K562 (cell line): ENCODE results near the gene PLPPR1. TPM values are rescaled to one million over a fixed set of nuclear protein-coding genes. Genes with fewer than 3 reads are reported as not detected.

ENCODE experiments used
- ATAC-seq: fragments of 200-7000 bp; cut with Tn5 transposase; 3 replicates; pipeline ENCODE4 v1.9.1; 2020; ENCODE audit warnings: moderate library complexity
- BruUV-seq: library from RNA; stranded (reverse); fragments of 400-500 nt; replicated peaks from 2 replicates; lab custom pipeline; 2021; lab: Mats Ljungman, UMichigan
- CTCF ChIA-PET: fragments of 300-600 bp; formaldehyde crosslinking; extraction: SDS; loops from one replicate; lab custom pipeline; 2021; ENCODE audit warnings: low intra/inter-chr PET ratio; lab: Yijun Ruan, JAX
- POLR2A ChIA-PET: fragments of 300-600, 350-650 bp; sonication (Branson Sonifier 250); formaldehyde crosslinking; extraction: SDS; loops from one replicate; lab custom pipeline; 2021; ENCODE audit warnings: antibody characterized with exemption, inconsistent platforms; lab: Yijun Ruan, JAX
- DNase-seq, 4 experiments: peaks; one replicate each; pipeline versions ENCODE4 v3.0.0 to v3.0.0-alpha.2; 2011 to 2018; ENCODE audit warnings: low spot score in 3 of 4, mixed read lengths in 3 of 4; ENCODE audit errors: extremely low read depth in 1 of 4
- FAIRE-seq: peaks from 2 replicates; lab custom pipeline; 2011; peaks lifted over from hg19 to GRCh38; lab: Jason Lieb, UNC
- H2AFZ ChIP-seq: 2 replicates; pipeline ENCODE4 v1.6.0; 2011; ENCODE audit warnings: low read depth, low read length, control low read depth, inconsistent platforms
- H3K27ac ChIP-seq: fragments of 200-600 bp; 3 replicates; pipeline ENCODE4 v1.8.0; 2011; ENCODE audit warnings: low read depth, mild to moderate bottlenecking, control low read depth, inconsistent platforms, low read length, moderate library complexity, mixed read lengths; ENCODE audit errors: extremely low read depth
- H3K27me3 ChIP-seq, 2 experiments: fragments of 300-600 bp in 1 of 2; 2 replicates in 1 of 2; 3 replicates in 1 of 2; pipeline versions ENCODE4 v1.6.0 to v1.8.0; 2011; ENCODE audit warnings: inconsistent platforms in 2 of 2, low read length in 2 of 2, mild to moderate bottlenecking in 1 of 2, mixed read lengths in 1 of 2, moderate library complexity in 1 of 2; ENCODE audit not compliant: control insufficient read depth in 2 of 2, insufficient read depth in 2 of 2
- H3K36me3 ChIP-seq: fragments of 300-600 bp; 3 replicates; pipeline ENCODE4 v1.8.0; 2011; ENCODE audit warnings: mild to moderate bottlenecking, low read length, inconsistent platforms; ENCODE audit not compliant: control insufficient read depth, insufficient read depth
- H3K4me1 ChIP-seq, 2 experiments: fragments of 200-600 bp in 1 of 2; replicated peaks in 1 of 2; 2 replicates in 1 of 2; 3 replicates in 1 of 2; pipeline versions ENCODE4 v1.5.1 to v1.8.0; 2011; ENCODE audit warnings: inconsistent platforms in 2 of 2, low read length in 2 of 2, mild to moderate bottlenecking in 1 of 2, mixed read lengths in 1 of 2, moderate library complexity in 1 of 2; ENCODE audit not compliant: control insufficient read depth in 2 of 2, insufficient read depth in 2 of 2
- H3K4me2 ChIP-seq: 2 replicates; pipeline ENCODE4 v1.6.1; 2011; ENCODE audit warnings: low read length, control low read depth, inconsistent platforms, mixed read lengths; ENCODE audit not compliant: insufficient read depth
- H3K4me3 ChIP-seq: fragments of 200-600 bp; sonication (generic), shearing (Covaris generic); 2 replicates; pipeline ENCODE4 v1.5.1; 2016; ENCODE audit warnings: control low read depth, inconsistent platforms
- H3K79me2 ChIP-seq: fragments of 200-600 bp; 3 replicates; pipeline ENCODE4 v1.8.0; 2011; ENCODE audit warnings: low read length, inconsistent platforms; ENCODE audit not compliant: control insufficient read depth, insufficient read depth
- H3K9ac ChIP-seq, 2 experiments: 2 replicates each; pipeline versions ENCODE4 v1.6.0 to v1.6.1; 2011; ENCODE audit warnings: low read depth in 2 of 2, low read length in 2 of 2, control low read depth in 1 of 2, inconsistent platforms in 1 of 2, mild to moderate bottlenecking in 1 of 2, mixed read lengths in 1 of 2; ENCODE audit not compliant: insufficient read depth in 1 of 2
- H3K9me1 ChIP-seq: one replicate; pipeline ENCODE4 v1.6.0; 2011; ENCODE audit warnings: inconsistent platforms, mild to moderate bottlenecking, low read length, moderate library complexity; ENCODE audit not compliant: control insufficient read depth, insufficient read depth
- H3K9me3 ChIP-seq: replicated peaks from 2 replicates; pipeline ENCODE4 v1.5.1; 2011; ENCODE audit warnings: low read depth, low read length, inconsistent platforms; ENCODE audit not compliant: control insufficient read depth, insufficient read depth
- H4K20me1 ChIP-seq: replicated peaks from 2 replicates; pipeline ENCODE4 v1.6.1; 2011; ENCODE audit warnings: low read length, inconsistent platforms, mixed read lengths; ENCODE audit not compliant: control insufficient read depth, insufficient read depth
- CTCF ChIP-seq, 3 experiments: IDR thresholded peaks in 2 of 3; conservative IDR thresholded peaks in 1 of 3; 2 replicates each; pipeline ENCODE4 v1.5.1; 2011 to 2012; ENCODE audit warnings: low read length in 3 of 3, mild to moderate bottlenecking in 3 of 3, control low read depth in 2 of 3, improper control_type of control experiment in 1 of 3, inconsistent platforms in 1 of 3, low read depth in 1 of 3, mixed read lengths in 1 of 3, moderate library complexity in 1 of 3; ENCODE audit not compliant: insufficient read depth in 2 of 3
- HEY1 ChIP-seq: fragments of 250-450 bp; sonication (Bioruptor Pico); IDR thresholded peaks from 2 replicates; pipeline ENCODE4 v1.5.0; 2020; ENCODE audit warnings: mild to moderate bottlenecking, moderate library complexity, borderline replicate concordance
- KDM5B ChIP-seq: fragments of 200-600 bp; sonication (generic); IDR thresholded peaks from 2 replicates; pipeline ENCODE4 v1.6.1; 2012; ENCODE audit warnings: low read depth, mild to moderate bottlenecking, moderate library complexity, low read length, control low read depth, inconsistent platforms; ENCODE audit not compliant: insufficient replicate concordance
- MNT ChIP-seq, 2 experiments: fragments of 450-650 bp; conservative IDR thresholded peaks; 2 replicates each; pipeline ENCODE4 v1.6.1; 2017; ENCODE audit warnings: mild to moderate bottlenecking in 2 of 2, moderate library complexity in 2 of 2
- NELFE ChIP-seq: IDR thresholded peaks from 2 replicates; pipeline ENCODE4 v1.6.1; 2011; ENCODE audit warnings: mild to moderate bottlenecking; ENCODE audit not compliant: insufficient read depth, insufficient read length
- ZNF217 ChIP-seq: sonication (generic); formaldehyde crosslinking; IDR thresholded peaks from 2 replicates; pipeline ENCODE4 v1.8.0; 2022; ENCODE audit warnings: mild to moderate bottlenecking, missing genetic modification reagents
- ZNF398 ChIP-seq: fragments of 250-450 bp; sonication (Bioruptor Pico); IDR thresholded peaks from 2 replicates; pipeline ENCODE4 v1.8.0; 2021; ENCODE audit warnings: moderate library complexity, mild to moderate bottlenecking, inconsistent platforms
- ZNF57 ChIP-seq: fragments of 450-650 bp; formaldehyde crosslinking; IDR thresholded peaks from 2 replicates; pipeline ENCODE4 v1.4.0; 2020; ENCODE audit warnings: mild to moderate bottlenecking, moderate library complexity
- ZNF77 ChIP-seq: fragments of 250-450 bp; sonication (Bioruptor Pico); IDR thresholded peaks from 2 replicates; pipeline ENCODE4 v1.5.0; 2020
- WGBS: fragments of 100-300 bp; shearing (Covaris generic); methylation state at CpG from one replicate; pipeline ENCODE4 v1.1.6; 2016; ENCODE audit warnings: low coverage, mixed read lengths; ENCODE audit not compliant: insufficient coverage; ENCODE audit errors: missing lambda C conversion rate; 5-methylcytosine and 5-hydroxymethylcytosine counted together
- in situ Hi-C: fragments of 300-500 bp; cut with MboI; formaldehyde crosslinking; loops from 4 replicates; pipeline ENCODE4 v1.15.0; 2018; ENCODE audit warnings: inconsistent platforms, mixed read lengths
- intact Hi-C: fragments of 100-400 bp; cut with micrococcal nuclease; formaldehyde crosslinking; loops from 2 replicates; pipeline ENCODE4 v1.14.2; 2022
- polyA plus RNA-seq, 8 experiments: library from polyadenylated mRNA; depleted of rRNA in 4 of 8; stranded (reverse) in 5 of 8; unstranded in 3 of 8; fragments of >200 nt; fragmentation: Nextera tagmentation in 2 of 8; fragmentation: Illumina TruSeq in 1 of 8; extraction: Ambion mirVana in 2 of 8; extraction: Trizol in 1 of 8; gene quantifications; 2 replicates each; pipeline versions ENCODE4 v1.2.1 to v1.2.3, GENCODE V29; 2011 to 2014; ENCODE audit warnings: inconsistent platforms in 1 of 8, missing spikeins in 1 of 8
- total RNA-seq, 7 experiments: library from RNA; depleted of rRNA in 6 of 7; stranded (reverse); fragments of >200 nt in 6 of 7; fragmentation: Illumina TruSeq in 2 of 7; extraction: Trizol in 2 of 7; gene quantifications; 2 replicates each; pipeline versions ENCODE4 v1.2.1 to v1.2.3, GENCODE V29; 2011 to 2021; ENCODE audit warnings: low replicate concordance in 1 of 7

Gene PLPPR1
- total and polyA plus RNA-seq, 9 of the 15 experiments (the other 6 are each of a cell fraction or from before 2014, with no cell fraction given), result not detected

- TF ChIP-seq ZNF77 (CRISPR knock-in tag), result no peak
- no peak for TF ChIP-seq ZNF398
- TF ChIP-seq ZNF57, result no peak
- TF ChIP-seq ZNF217 (CRISPR knock-in tag), result no peak
- TF ChIP-seq MNT (conservative IDR thresholded peaks at IDR 0.05), result no peak
- TF ChIP-seq NELFE, result no peak
- no peak for TF ChIP-seq HEY1 (CRISPR knock-in tag)
- TF ChIP-seq CTCF (IDR thresholded peaks at IDR 0.05 in 2 of 3, conservative IDR thresholded peaks at IDR 0.05 in 1 of 3; ENCODE audit: insufficient read depth in 2 of 3, low read depth in 1 of 3, low read length in 3 of 3), result peak; percentile 15 to 23 (median 16); a peak in 1 of 6 replicates
- no peak for TF ChIP-seq KDM5B
- CTCF ChIA-PET, result interaction anchor here (0.9 kb wide), 1 partner anchor 8 kb away, joined by 3 read pairs; no protein-coding TSS in a partner anchor
- no peaks in the 10 kb centered on the region for H3K79me2 ChIP-seq
- WGBS, result 0% methylated on average over 3 of the region's 3 CpGs
- peak; percentile 71 for ATAC-seq
- intact Hi-C loops (loop anchor here (2.0 kb wide), 2 partner anchors 84 to 162 kb away; no protein-coding TSS in a partner anchor), in situ Hi-C loops (no loop called here)
- no TSS peak for BruUV-seq
- H4K20me1 ChIP-seq, result no peaks in the 10 kb centered on the region
- no peak for FAIRE-seq
- H3K36me3 ChIP-seq, result no peaks in the 10 kb centered on the region
- POLR2A ChIA-PET, result no interaction called here
- no peak overlapping the region for H3K9ac ChIP-seq
- H3K4me1 ChIP-seq, result no peaks in the 10 kb centered on the region
- no peaks in the 10 kb centered on the region for H3K9me3 ChIP-seq
- no peak overlapping the region for H3K4me2 ChIP-seq
- no peak overlapping the region for H3K27ac ChIP-seq
- H3K27me3 ChIP-seq, result no peaks in the 10 kb centered on the region
- H3K4me3 ChIP-seq, result no peak overlapping the region
- DNase-seq, result peak in 2 of 4 experiments; percentile 7 to 16
- no peak overlapping the region for H2AFZ ChIP-seq
- no peaks in the 10 kb centered on the region for H3K9me1 ChIP-seq
Observed at GRCh38 chr9:101226803-101227202, 198.3 kb downstream of the PLPPR1 start.
